GM12873 (cell line): ENCODE data around the gene IL10RA.

Source experiments
- TF ChIP-seq, protein P1 (sequence below): IDR thresholded peaks from 2 replicates; pipeline ENCODE4 v1.5.1; 2012; ENCODE audit warnings: low read depth, mild to moderate bottlenecking, moderate library complexity, low read length, control low read depth; ENCODE audit not compliant: insufficient read depth; ENCODE audit errors: missing control alignments

IL10RA gene

DNA sequence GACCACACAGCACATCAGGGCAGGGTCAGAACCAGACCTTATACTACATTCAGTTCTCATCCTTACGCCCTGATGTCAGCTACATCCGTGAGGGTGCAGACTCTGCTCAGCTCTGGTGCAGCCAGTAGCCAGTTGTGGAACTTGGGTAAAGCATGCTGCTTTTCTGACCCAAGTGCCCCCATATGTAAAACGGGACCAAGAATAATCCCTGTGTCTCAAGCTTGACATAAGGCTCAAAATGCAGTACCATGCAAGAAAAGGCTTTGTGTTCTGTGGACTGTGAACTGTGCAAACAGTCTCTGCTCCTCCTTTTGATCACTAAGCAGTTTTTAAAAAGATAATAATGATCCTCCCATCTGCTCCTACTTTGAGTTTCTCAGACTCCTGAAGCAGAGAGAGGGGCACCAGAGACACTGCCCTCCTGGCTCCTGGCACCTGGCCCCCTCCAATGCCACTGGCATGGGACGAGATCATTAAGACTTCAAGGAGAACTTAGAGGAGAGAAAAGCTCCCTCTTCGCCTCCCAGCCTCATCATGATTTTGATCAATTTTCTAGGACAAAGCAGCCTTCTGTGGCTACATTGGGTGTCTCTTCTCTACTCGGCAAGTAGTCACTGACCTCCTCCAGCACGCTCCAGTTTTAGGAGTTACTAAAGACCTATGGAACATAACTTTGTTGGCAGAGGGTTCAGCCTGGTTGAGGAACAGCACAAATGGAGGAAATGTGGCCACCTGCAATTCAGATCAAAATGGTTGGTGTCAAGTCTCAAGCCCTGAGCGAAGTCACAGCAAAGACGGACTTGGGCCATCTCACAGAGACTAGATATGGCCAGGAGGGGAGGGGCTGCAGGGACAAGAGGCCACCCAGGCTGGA, 23.9 kb downstream of the IL10RA start:
- TF ChIP-seq, protein P1, sequence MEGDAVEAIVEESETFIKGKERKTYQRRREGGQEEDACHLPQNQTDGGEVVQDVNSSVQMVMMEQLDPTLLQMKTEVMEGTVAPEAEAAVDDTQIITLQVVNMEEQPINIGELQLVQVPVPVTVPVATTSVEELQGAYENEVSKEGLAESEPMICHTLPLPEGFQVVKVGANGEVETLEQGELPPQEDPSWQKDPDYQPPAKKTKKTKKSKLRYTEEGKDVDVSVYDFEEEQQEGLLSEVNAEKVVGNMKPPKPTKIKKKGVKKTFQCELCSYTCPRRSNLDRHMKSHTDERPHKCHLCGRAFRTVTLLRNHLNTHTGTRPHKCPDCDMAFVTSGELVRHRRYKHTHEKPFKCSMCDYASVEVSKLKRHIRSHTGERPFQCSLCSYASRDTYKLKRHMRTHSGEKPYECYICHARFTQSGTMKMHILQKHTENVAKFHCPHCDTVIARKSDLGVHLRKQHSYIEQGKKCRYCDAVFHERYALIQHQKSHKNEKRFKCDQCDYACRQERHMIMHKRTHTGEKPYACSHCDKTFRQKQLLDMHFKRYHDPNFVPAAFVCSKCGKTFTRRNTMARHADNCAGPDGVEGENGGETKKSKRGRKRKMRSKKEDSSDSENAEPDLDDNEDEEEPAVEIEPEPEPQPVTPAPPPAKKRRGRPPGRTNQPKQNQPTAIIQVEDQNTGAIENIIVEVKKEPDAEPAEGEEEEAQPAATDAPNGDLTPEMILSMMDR = no peak

DNA sequence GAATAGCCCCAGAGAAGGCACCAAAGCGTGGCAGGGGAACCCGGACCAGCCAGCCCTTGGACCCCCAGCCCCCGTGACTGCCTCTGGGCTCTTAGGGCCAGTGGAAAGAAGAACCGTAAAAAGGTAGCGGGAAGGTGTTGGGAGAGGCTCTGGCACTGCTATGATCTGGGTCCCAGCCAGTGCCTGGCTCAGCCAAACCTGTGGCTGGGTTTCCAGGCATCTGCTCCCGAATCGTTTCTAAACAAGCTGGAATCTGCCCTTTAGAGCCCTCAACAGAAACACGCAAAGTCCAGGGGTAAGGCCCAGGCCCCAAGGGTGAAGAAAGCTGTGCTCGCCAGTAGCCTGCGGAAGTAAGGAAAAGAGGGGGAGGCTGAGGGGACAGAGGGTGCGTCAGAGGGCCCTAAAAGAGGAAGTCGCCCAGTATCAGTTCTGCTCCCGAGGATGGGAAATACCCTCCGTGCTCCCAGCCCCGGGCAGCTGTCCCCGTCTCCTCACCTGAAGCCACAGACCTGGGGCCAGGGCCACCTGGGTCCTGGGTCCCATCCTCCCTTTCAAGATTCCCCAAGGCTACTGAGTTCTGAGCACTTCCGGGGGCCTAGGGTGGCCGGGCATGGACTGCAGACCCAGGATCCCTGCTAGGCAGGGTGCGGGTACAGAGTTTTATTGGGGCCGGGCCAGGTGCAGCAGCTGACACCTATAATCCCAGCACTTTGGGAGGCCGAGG, 24.7 kb downstream of the IL10RA start:
- TF ChIP-seq, protein P1 = no peak

DNA sequence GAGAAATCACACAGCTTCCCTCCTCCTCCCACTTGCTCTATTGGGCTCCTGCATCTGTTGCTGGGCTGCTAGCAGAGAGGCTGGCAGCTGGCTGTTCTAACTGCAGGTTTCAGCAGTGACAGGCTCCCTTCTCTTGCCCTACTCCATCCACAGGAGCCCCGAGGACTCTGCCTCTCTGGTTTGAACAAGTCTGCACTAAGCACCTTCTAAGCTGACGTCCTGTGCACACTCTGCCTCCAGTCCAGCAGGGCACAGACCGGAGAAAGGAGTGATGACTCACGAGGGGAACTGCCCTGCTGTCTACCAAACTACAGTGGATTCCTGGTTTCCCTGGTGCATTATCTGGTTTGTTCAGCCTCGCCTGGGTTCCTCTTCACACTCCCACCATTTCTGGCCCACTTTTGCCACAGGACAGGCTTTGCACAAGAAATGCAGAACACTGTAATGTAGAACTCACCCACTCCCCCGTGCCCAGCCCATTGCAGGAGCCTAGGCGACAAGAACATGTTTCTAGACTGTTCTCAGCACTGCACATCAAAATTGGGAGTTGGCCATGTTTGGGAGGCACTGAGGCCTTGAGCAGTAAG, 26.0 kb downstream of the IL10RA start:
- TF ChIP-seq, protein P1 = no peak

DNA sequence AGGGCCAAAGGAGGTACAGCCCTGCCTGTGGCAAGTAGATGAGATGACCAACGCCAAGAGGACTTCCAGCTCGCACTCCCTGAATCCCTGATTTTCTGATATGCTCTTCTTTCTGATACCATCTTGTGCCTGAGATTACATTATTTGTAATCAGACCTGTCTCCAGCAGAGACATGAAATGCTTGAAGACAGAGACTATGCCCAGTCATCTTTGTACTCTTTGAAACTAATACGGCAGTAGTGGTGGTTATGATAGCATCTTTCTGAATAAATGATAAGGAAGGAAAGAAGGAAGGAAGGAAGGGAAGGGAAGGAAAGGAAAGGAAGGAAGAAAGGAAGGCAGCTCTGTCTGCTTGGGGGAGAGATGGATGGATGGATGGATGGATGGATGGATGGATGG, 27.8 kb downstream of the IL10RA start:
- TF ChIP-seq, protein P1 = no peak

DNA sequence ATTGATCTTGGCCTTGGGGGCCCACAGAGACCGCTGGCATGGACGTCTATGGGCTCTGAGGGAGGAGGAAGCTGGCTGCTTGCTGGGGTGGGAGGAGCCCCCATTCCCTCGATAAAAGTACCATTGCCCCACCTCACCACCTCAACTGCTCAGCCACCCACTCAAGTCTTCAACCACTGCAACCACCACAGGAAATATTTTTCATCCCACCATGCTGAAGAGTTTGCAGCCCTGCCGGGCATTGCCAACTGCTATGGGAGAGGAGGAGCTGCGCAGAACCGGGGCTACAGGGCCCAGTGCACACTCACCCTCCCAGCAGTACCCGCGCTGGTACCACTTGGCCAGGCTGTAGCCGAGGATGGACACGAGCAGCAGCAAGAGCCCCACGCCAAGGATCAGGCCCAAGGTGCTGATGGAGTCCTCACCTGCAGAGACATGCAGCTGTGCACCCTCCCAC, 29.2 kb downstream of the IL10RA start:
- TF ChIP-seq, protein P1 = no peak

DNA sequence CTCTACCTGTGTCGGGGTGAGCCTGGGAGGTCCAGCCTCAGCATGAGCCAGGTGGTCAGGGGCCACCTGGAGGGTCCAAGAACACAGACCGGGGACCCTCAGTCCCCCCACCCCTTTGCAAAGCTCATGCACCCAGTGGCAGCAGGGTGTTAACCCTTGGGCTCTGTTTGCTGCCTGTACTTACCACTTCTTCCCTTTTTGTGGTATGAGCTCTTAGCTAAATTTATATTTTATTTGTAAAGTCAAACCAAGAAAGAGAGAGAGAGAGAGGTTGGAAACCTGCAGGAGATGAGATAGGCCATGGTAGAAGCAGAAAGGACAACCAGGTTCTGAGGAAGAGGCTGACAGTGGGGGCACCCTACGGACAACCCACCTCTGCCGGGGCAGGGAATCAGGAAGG, 29.9 kb downstream of the IL10RA start:
- TF ChIP-seq, protein P1 = no peak

DNA sequence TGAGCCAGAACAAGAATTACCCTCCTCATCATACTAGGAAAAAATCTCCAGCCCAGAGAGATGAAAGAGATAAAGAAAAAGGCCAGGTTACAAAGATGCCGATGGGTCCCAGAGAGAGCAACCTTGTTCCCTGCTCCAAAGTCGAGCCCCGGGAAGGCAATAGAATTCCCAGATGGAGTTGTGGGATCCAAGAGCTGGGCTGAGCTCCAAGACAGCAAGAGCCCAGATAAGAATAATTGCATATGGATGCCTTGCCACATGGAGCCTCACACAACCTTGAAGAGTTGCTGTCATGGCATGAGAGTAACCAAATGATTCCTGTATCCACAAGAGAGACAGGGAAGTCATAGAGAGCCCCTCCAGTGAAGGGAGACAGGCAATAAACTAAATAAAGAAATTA, 30.9 kb downstream of the IL10RA start:
- TF ChIP-seq, protein P1 = no peak
